ENCODE data around the gene CCDC40. TPM values are rescaled to one million over a fixed set of nuclear protein-coding genes. Genes with fewer than 3 reads are reported as not detected.

Gene CCDC40
- total RNA-seq, 2 experiments from 2014 or later = 0.64 to 0.77 TPM

DNA sequence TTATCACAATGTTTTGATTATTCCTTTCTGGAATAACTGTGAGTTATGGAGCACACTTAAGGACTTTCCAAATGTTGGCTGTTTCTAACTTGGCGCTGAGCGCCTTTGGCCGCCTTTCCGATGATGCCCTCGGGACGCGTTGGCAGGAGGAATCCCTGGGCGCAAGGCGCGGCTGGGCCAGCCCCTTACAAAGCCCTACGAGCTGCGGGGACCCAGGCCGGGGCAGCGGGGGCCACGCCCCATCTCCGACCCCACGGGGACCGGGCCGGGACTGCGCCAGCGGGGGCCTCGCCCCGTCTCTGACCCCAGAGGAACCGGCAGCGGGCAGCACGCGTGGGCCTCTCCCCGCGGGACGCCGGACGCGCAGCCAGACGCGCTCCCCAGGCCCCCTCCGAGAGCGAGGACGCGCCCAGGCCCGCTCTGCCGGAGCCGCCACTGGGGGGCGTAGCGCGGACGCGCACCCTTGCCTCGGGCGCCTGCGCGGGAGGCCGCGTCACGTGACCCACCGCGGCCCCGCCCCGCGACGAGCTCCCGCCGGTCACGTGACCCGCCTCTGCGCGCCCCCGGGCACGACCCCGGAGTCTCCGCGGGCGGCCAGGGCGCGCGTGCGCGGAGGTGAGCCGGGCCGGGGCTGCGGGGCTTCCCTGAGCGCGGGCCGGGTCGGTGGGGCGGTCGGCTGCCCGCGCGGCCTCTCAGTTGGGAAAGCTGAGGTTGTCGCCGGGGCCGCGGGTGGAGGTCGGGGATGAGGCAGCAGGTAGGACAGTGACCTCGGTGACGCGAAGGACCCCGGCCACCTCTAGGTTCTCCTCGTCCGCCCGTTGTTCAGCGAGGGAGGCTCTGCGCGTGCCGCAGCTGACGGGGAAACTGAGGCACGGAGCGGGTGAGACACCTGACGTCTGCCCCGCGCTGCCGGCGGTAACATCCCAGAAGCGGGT lies 64.8 kb downstream of the CCDC40 start, which contains the start of gene GAA:
GAA (plus strand) TSS at position 571 of the 935 bp plus-strand sequence. CDS start 3,006 bp downstream, outside the sequence.
- CTCF ChIA-PET = interaction anchor here (0.6 to 2.8 kb wide), 19 partner anchors 8 to 395 kb away, joined by 3 to 23 read pairs (median 4); no protein-coding TSS in a partner anchor
- Mint-ChIP-seq H3K4me3 (peak within 1 kb of the TSS; percentile 93), H3K4me1 (ENCODE audit: low read depth) (peaks cover 35% of the 10 kb centered on the region), H3K36me3 (ENCODE audit: low read depth) (peaks cover 5% of the 10 kb centered on the region), H3K9me3 (no peaks in the 10 kb centered on the region), H3K27ac (peak within 1 kb of the TSS; percentile 84), H3K27me3 (no peaks in the 10 kb centered on the region)
- DNase-seq (peak; percentile 71 to 95 (median 86)), ATAC-seq (ENCODE audit: poor library complexity) (peak; percentile 83)
- Histone ChIP-seq H3K36me3 (ENCODE audit: insufficient read depth, low read length) (no peaks in the 10 kb centered on the region), H3K9me3 (ENCODE audit: control insufficient read depth in 1 of 2, insufficient read depth in 1 of 2, low read length in 2 of 2) (no peaks in the 10 kb centered on the region), H3K4me1 (ENCODE audit: insufficient read depth, low read length) (peaks cover 29% of the 10 kb centered on the region), H3K4me3 (ENCODE audit: low read length) (peak within 1 kb of the TSS; percentile 99), H3K27ac (ENCODE audit: low read depth in 1 of 2, low read length in 2 of 2) (peak within 1 kb of the TSS in 1 of 2 donors; percentile 46), H3K27me3 (ENCODE audit: control insufficient read depth in 1 of 2, insufficient read depth in 2 of 2, low read length in 2 of 2) (no peaks in the 10 kb centered on the region)
- intact Hi-C loops (cut with DNase I, micrococcal nuclease) = loop anchor here (1.0 to 10.0 kb wide), 8 partner anchors 46 to 1994 kb away; partner anchors contain the start of genes EIF4A3 (in 2 of the 2), CCDC40 (in 1 of the 2), FASN (in 1 of the 2) and RNF213 (in 1 of the 2)
- TF ChIP-seq, protein P1, sequence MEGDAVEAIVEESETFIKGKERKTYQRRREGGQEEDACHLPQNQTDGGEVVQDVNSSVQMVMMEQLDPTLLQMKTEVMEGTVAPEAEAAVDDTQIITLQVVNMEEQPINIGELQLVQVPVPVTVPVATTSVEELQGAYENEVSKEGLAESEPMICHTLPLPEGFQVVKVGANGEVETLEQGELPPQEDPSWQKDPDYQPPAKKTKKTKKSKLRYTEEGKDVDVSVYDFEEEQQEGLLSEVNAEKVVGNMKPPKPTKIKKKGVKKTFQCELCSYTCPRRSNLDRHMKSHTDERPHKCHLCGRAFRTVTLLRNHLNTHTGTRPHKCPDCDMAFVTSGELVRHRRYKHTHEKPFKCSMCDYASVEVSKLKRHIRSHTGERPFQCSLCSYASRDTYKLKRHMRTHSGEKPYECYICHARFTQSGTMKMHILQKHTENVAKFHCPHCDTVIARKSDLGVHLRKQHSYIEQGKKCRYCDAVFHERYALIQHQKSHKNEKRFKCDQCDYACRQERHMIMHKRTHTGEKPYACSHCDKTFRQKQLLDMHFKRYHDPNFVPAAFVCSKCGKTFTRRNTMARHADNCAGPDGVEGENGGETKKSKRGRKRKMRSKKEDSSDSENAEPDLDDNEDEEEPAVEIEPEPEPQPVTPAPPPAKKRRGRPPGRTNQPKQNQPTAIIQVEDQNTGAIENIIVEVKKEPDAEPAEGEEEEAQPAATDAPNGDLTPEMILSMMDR (IDR thresholded peaks at IDR 0.05) = peak; percentile 64
- POLR2A ChIA-PET = interaction anchor here (0.7 to 1.4 kb wide), 14 partner anchors 9 to 353 kb away, joined by 3 to 13 read pairs (median 3); no protein-coding TSS in a partner anchor

DNA sequence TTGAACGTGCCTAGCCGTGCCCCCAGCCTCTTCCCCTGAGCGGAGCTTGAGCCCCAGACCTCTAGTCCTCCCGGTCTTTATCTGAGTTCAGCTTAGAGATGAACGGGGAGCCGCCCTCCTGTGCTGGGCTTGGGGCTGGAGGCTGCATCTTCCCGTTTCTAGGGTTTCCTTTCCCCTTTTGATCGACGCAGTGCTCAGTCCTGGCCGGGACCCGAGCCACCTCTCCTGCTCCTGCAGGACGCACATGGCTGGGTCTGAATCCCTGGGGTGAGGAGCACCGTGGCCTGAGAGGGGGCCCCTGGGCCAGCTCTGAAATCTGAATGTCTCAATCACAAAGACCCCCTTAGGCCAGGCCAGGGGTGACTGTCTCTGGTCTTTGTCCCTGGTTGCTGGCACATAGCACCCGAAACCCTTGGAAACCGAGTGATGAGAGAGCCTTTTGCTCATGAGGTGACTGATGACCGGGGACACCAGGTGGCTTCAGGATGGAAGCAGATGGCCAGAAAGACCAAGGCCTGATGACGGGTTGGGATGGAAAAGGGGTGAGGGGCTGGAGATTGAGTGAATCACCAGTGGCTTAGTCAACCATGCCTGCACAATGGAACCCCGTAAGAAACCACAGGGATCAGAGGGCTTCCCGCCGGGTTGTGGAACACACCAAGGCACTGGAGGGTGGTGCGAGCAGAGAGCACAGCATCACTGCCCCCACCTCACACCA lies 65.7 kb downstream of the CCDC40 start:
- TF ChIP-seq, protein P1 (IDR thresholded peaks at IDR 0.05) = no peak
- H3K4me1 Mint-ChIP-seq (ENCODE audit: low read depth) = peaks cover 35% of the 10 kb centered on the region
- intact Hi-C loops (cut with DNase I, micrococcal nuclease) = loop anchor here (1.0 to 10.0 kb wide), 8 partner anchors 45 to 1993 kb away; partner anchors contain the start of genes EIF4A3 (in 2 of the 2), CCDC40 (in 1 of the 2), FASN (in 1 of the 2) and RNF213 (in 1 of the 2)
- ATAC-seq (ENCODE audit: poor library complexity) (peak; percentile 21), DNase-seq (peak in 3 of 14 experiments; percentile 7 to 41 (median 7))
- Histone ChIP-seq H3K4me3 (ENCODE audit: low read length) (peak overlapping the region; percentile 99), H3K27ac (ENCODE audit: low read depth in 1 of 2, low read length in 2 of 2) (peak overlapping the region in 1 of 2 donors; percentile 46), H3K9me3 (ENCODE audit: control insufficient read depth in 1 of 2, insufficient read depth in 1 of 2, low read length in 2 of 2) (no peaks in the 10 kb centered on the region), H3K4me1 (ENCODE audit: insufficient read depth, low read length) (peaks cover 29% of the 10 kb centered on the region), H3K36me3 (ENCODE audit: insufficient read depth, low read length) (no peaks in the 10 kb centered on the region), H3K27me3 (ENCODE audit: control insufficient read depth in 1 of 2, insufficient read depth in 2 of 2, low read length in 2 of 2) (no peaks in the 10 kb centered on the region)
- peaks cover 5% of the 10 kb centered on the region for H3K36me3 Mint-ChIP-seq (ENCODE audit: low read depth)
- no peaks in the 10 kb centered on the region for H3K9me3 Mint-ChIP-seq
- no peaks in the 10 kb centered on the region for H3K27me3 Mint-ChIP-seq
- H3K4me3 Mint-ChIP-seq = peak overlapping the region; percentile 93
- POLR2A ChIA-PET = interaction anchor here (0.7 to 1.4 kb wide), 11 partner anchors 14 to 352 kb away, joined by 3 to 13 read pairs (median 3); no protein-coding TSS in a partner anchor
- CTCF ChIA-PET = interaction anchor here (0.6 to 2.8 kb wide), 17 partner anchors 10 to 394 kb away, joined by 3 to 23 read pairs (median 4); no protein-coding TSS in a partner anchor
- peak overlapping the region; percentile 84 for H3K27ac Mint-ChIP-seq

Data from CD4-positive, alpha-beta T cell (primary cell).